Activated CD4-positive, alpha-beta memory T cell treated with anti-CD3 and anti-CD28 coated beads, Interleukin-2, amount 10 ng/mL, durations not matched to agents 7 days and 5 days (primary cell): ENCODE measurements around the gene ATP5MG. TPM values are rescaled to one million over a fixed set of nuclear protein-coding genes. Genes with fewer than 3 reads are reported as not detected.
A peak's percentile ranks its signal among the peaks of the same experiment; 100 is the strongest.

Experiments used
- CTCF ChIA-PET: fragments of 350-600 bp; sonication (Branson Sonifier 250); formaldehyde crosslinking; loops from one replicate; lab custom pipeline; 2021; ENCODE audit warnings: antibody characterized with exemption, inconsistent platforms; lab: Charles Lee
- POLR2A ChIA-PET: fragments of 350-600 bp; sonication (Branson Sonifier 250); formaldehyde crosslinking; loops from one replicate; lab custom pipeline; 2021; ENCODE audit warnings: antibody characterized with exemption; lab: Charles Lee
- DNase-seq: peaks from one replicate; pipeline ENCODE4 v3.0.0-alpha.2; 2020
- H3K27ac Mint-ChIP-seq: one replicate; pipeline ENCODE4 v1.8.0; 2021; ENCODE audit warnings: mild to moderate bottlenecking, mixed read lengths
- H3K27me3 Mint-ChIP-seq: one replicate; pipeline ENCODE4 v1.8.0; 2021; ENCODE audit warnings: mixed read lengths
- H3K36me3 Mint-ChIP-seq: one replicate; pipeline ENCODE4 v1.8.0; 2021; ENCODE audit warnings: low read depth, mixed read lengths
- H3K4me1 Mint-ChIP-seq: one replicate; pipeline ENCODE4 v1.8.0; 2021; ENCODE audit warnings: mixed read lengths
- H3K4me3 Mint-ChIP-seq: one replicate; pipeline ENCODE4 v1.8.0; 2021; ENCODE audit warnings: mild to moderate bottlenecking, mixed read lengths
- H3K9me3 Mint-ChIP-seq: one replicate; pipeline ENCODE4 v1.8.0; 2021; ENCODE audit warnings: mixed read lengths
- total RNA-seq, 2 experiments: library from RNA; stranded (reverse); gene quantifications; one replicate each; pipeline ENCODE4 v1.2.3, GENCODE V29; 2021

The ATP5MG gene
- total RNA-seq, 2 experiments from 2014 or later: 251 to 260 TPM

DNA sequence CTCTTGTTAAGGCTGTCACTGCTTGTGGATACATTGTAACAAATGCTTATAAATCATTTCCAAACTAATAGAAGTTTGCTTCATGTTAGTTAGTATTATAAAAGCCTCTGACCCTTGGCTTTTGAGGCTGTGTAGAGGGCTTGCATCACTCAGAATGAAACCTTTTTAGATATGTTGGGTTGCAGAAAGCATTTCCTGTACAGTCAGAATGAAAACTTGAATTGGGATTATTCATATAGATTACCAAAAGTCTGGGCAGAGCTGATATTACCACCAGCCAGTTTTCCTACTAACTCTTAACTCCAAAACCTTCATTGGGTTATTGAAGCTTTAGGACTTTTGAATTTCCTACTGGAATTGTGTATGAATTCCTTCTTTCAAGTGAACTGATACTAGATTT is 46.9 kb downstream of the ATP5MG start:
- H3K27me3 Mint-ChIP-seq: no peaks in the 10 kb centered on the region
- H3K9me3 Mint-ChIP-seq: no peaks in the 10 kb centered on the region
- CTCF ChIA-PET: interaction anchor here (0.7 to 1.8 kb wide), 7 partner anchors 9 to 277 kb away, joined by 3 to 5 read pairs (median 4); no protein-coding TSS in a partner anchor
- H3K4me3 Mint-ChIP-seq: no peak overlapping the region
- no peak for DNase-seq
- H3K27ac Mint-ChIP-seq: peak overlapping the region; percentile 65
- peaks cover 63% of the 10 kb centered on the region for H3K36me3 Mint-ChIP-seq
- POLR2A ChIA-PET: interaction anchor here (0.6 to 2.2 kb wide), 10 partner anchors 10 to 89 kb away, joined by 3 to 28 read pairs (median 5); partner anchors contain the start of genes KMT2A and UBE4A
- H3K4me1 Mint-ChIP-seq: peaks cover 69% of the 10 kb centered on the region

DNA sequence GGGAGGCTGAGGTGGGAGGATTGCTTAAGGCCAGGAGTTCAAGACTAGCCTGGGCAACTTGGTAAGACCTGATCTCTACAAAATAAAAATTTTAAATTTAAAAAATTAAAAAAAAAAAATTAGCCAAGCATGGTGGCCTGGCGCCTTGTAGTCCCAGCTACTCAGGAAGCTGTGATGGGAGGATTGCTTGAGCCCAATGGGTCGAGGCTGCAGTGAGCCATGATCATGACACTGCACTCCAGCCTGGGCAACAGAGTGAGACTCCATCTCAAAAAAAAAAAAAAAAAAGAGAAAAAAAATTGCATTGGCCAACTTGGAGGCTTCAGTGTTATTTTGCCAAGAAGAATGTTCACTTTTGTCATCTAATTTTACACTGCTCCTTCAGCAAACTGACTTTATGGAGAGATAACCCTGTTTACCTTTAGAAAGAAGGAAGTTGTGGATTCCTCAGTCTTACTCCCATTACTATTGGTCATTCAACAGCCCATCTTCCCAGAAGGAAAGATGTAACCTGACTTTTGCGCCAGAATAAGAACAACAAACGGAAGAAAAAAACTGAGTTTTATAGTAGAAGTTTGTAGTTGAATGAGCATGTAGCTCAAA is 48.0 kb downstream of the ATP5MG start:
- H3K4me1 Mint-ChIP-seq: peaks cover 64% of the 10 kb centered on the region
- H3K36me3 Mint-ChIP-seq: peaks cover 64% of the 10 kb centered on the region
- no peaks in the 10 kb centered on the region for H3K9me3 Mint-ChIP-seq
- ChIA-PET POLR2A (interaction anchor here (1.5 to 2.2 kb wide), 2 partner anchors 11 to 14 kb away, joined by 4 to 28 read pairs; no protein-coding TSS in a partner anchor), CTCF (no interaction called here)
- H3K27me3 Mint-ChIP-seq: no peaks in the 10 kb centered on the region
- H3K27ac Mint-ChIP-seq: no peak overlapping the region
- no peak overlapping the region for H3K4me3 Mint-ChIP-seq
- DNase-seq: no peak

GRCh38 chr11:118450451-118450850 is 49.0 kb downstream of the ATP5MG start:
- Mint-ChIP-seq H3K9me3 (no peaks in the 10 kb centered on the region), H3K4me3 (no peak overlapping the region), H3K27ac (no peak overlapping the region), H3K4me1 (peaks cover 59% of the 10 kb centered on the region), H3K36me3 (peaks cover 55% of the 10 kb centered on the region), H3K27me3 (no peaks in the 10 kb centered on the region)
- DNase-seq: no peak
- POLR2A ChIA-PET: interaction anchor here (1.5 kb wide), 1 partner anchor 15 kb away, joined by 4 read pairs; no protein-coding TSS in a partner anchor
- CTCF ChIA-PET: interaction anchor here (0.6 kb wide), 2 partner anchors 23 to 161 kb away, joined by 3 read pairs; no protein-coding TSS in a partner anchor

Other genes starting within 250 kb of the ATP5MG start
- gene SCN4B, start 248.8 kb upstream of the ATP5MG start, total RNA-seq: under 1 TPM in 1 of 2 experiments, not detected in 1; 0.28 TPM
- gene SCN2B, start 225.0 kb upstream of the ATP5MG start, total RNA-seq: not detected
- 100 to 1,000 TPM; 102 to 103 TPM for gene JAML, start 176.6 kb upstream of the ATP5MG start, total RNA-seq
- 10 to 100 TPM; 34.0 to 34.9 TPM for gene MPZL3, start 149.2 kb upstream of the ATP5MG start, total RNA-seq
- gene MPZL2, start 137.3 kb upstream of the ATP5MG start, total RNA-seq: 1 to 10 TPM; 3.8 to 5.3 TPM
- 100 to 1,000 TPM; 639 to 653 TPM for gene CD3E, start 96.9 kb upstream of the ATP5MG start, total RNA-seq
- 100 to 1,000 TPM; 467 to 476 TPM for gene CD3D, start 58.9 kb upstream of the ATP5MG start, total RNA-seq
- gene CD3G, start 57.3 kb upstream of the ATP5MG start, total RNA-seq: 100 to 1,000 TPM; 223 to 225 TPM
- gene UBE4A, start 42.0 kb upstream of the ATP5MG start, total RNA-seq: 10 to 100 TPM; 42.1 to 44.1 TPM
- gene KMT2A, start 34.9 kb downstream of the ATP5MG start, total RNA-seq: 100 to 1,000 TPM in 1 of 2 experiments, 10 to 100 TPM in 1; 94.6 to 102 TPM
- gene TTC36, start 125.9 kb downstream of the ATP5MG start, total RNA-seq: under 1 TPM; 0.23 to 0.55 TPM
- gene TMEM25, start 129.6 kb downstream of the ATP5MG start, total RNA-seq: 1 to 10 TPM; 5.3 to 6.4 TPM
- 1 to 10 TPM; 9.6 to 10.0 TPM for gene IFT46, start 164.3 kb downstream of the ATP5MG start, total RNA-seq
- gene ARCN1, start 170.8 kb downstream of the ATP5MG start, total RNA-seq: 100 to 1,000 TPM; 138 to 141 TPM
- gene PHLDB1, start 206.0 kb downstream of the ATP5MG start, total RNA-seq: under 1 TPM; 0.53 to 0.63 TPM